H1 (cell line): ENCODE data around the gene GRID1. TPM values are rescaled to one million over a fixed set of nuclear protein-coding genes. Genes with fewer than 3 reads are reported as not detected.

Experiments used
- CEBPB ChIP-seq: IDR thresholded peaks from 2 replicates; pipeline ENCODE4 v1.6.1; 2012; ENCODE audit warnings: low read depth, low read length
- CREB1 ChIP-seq: IDR thresholded peaks from 2 replicates; pipeline ENCODE4 v1.6.1; 2012; ENCODE audit warnings: inconsistent platforms
- polyA plus RNA-seq, 7 experiments: library from polyadenylated mRNA; depleted of rRNA in 3 of 7; stranded (reverse) in 5 of 7; unstranded in 2 of 7; fragments of >200 nt in 5 of 7; fragments of 200-250 nt in 2 of 7; gene quantifications; 1 replicate in 5 of 7; 2 replicates in 1 of 7; 4 replicates in 1 of 7; pipeline versions ENCODE4 v1.2.1 to v1.2.3, GENCODE V29; 2011 to 2013; ENCODE audit warnings: missing spikeins in 2 of 7, mixed read lengths in 2 of 7
- total RNA-seq: library from RNA; stranded (reverse); fragmentation: NEBNext Ultra II Directional; extraction: Animal tissue kit (Norgen Biotek cat#: 25700); gene quantifications from 2 replicates; pipeline ENCODE4 v1.2.1, GENCODE V29; 2021
- TF ChIP-seq, protein P1 (sequence below), 3 experiments: IDR thresholded peaks; 1 replicate in 2 of 3; 2 replicates in 1 of 3; pipeline versions ENCODE4 v1.5.1 to v1.6.1; 2011; ENCODE audit warnings: low read length in 3 of 3, mild to moderate bottlenecking in 3 of 3, inconsistent platforms in 2 of 3, low read depth in 1 of 3, moderate library complexity in 1 of 3; ENCODE audit not compliant: insufficient read depth in 1 of 3; ENCODE audit errors: control extremely low read depth in 1 of 3

GRID1 gene
- total and polyA plus RNA-seq, 2 of the 8 experiments (the other 6 are each of a cell fraction or from before 2014, with no cell fraction given), result 0.22 to 0.30 TPM

DNA sequence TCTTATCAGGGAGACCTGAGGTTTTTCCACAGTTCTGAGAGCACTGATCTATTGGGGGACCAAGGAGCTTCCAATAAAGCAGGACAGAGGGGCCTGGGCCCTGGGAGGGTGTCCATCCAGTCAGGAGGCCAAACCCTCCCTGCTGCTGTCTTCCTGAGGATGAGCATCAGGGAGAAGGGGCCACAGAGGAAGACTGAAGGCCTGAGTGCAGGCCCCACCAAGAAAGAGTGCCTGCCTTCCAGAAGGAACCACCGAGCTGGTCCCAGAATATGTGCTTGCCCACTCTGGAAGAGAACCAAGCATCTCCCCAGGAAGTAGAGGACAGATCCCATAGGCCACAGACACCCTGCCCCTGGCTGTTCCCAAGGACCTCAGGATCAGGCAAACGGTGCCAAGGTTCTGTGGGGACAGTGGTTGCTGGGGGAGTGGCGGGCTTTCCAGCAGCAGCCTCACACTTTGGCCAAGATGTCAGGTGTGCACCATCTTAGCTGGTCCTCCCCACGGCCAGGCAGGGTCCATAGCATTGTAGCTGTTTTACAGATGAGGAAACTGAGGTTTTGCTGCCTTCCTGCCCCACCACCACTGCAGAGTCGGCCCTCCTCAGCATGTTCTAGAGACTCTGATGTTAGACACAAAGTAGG lies 199.4 kb downstream of the GRID1 start (continued):
- TF ChIP-seq, protein P1, sequence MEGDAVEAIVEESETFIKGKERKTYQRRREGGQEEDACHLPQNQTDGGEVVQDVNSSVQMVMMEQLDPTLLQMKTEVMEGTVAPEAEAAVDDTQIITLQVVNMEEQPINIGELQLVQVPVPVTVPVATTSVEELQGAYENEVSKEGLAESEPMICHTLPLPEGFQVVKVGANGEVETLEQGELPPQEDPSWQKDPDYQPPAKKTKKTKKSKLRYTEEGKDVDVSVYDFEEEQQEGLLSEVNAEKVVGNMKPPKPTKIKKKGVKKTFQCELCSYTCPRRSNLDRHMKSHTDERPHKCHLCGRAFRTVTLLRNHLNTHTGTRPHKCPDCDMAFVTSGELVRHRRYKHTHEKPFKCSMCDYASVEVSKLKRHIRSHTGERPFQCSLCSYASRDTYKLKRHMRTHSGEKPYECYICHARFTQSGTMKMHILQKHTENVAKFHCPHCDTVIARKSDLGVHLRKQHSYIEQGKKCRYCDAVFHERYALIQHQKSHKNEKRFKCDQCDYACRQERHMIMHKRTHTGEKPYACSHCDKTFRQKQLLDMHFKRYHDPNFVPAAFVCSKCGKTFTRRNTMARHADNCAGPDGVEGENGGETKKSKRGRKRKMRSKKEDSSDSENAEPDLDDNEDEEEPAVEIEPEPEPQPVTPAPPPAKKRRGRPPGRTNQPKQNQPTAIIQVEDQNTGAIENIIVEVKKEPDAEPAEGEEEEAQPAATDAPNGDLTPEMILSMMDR (IDR thresholded peaks at IDR 0.05; ENCODE audit: control extremely low read depth in 1 of 3, insufficient read depth in 1 of 3, low read depth in 1 of 3, low read length in 3 of 3), result no peak
- TF ChIP-seq CREB1 (no peak), CEBPB (no peak)
